DMS153 treated with DMSO at 0.1 percent for 48 hours (cell line): Measurements from ENCODE around the gene NCR3LG1.
A peak's percentile ranks its signal among the peaks of the same experiment; 100 is the strongest.

Experiments
- DNase-seq: peaks from one replicate; lab custom pipeline; 2025; ENCODE audit not compliant: unreplicated experiment; lab: John Stamatoyannopoulos, UW

Gene NCR3LG1

DNA sequence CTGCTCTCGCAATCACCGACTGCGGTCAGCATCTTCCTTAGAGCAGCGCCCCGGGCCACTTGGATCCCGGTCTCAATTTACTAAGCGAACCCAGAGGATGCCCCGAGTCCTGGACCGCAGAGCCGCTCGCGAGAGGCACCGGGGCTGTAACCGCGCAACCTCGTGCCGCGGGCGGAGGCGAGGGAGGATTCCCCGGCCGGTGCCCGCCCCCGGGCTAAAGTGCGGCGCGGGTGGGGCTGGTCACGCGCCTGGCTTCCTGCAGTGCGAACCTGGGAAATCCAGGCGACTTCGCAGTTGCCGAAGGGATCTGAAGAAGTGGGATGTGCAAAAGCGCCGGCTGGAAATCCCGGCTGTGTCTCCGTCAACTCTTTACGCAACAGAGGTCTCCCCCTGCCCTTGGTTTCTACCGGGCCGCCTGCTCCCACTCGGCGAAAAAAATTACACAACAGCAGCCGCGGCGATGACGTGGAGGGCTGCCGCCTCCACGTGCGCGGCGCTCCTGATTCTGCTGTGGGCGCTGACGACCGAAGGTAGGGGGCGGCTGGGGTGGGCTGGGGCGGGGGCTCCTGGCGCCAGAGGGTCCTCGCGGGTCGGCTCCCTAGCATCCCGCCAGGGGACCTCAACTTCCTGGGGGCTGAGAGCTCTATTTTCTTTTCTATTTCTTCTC, at the start of gene NCR3LG1:
Gene NCR3LG1 (plus strand): TSS at position 291 of the 667 bp plus-strand sequence. CDS start 170 bp downstream, at position 461.
- no peak for DNase-seq

GRCh38 chr11:17313349-17314231, 38.0 kb upstream of the NCR3LG1 start:
- no peak for DNase-seq

DNA sequence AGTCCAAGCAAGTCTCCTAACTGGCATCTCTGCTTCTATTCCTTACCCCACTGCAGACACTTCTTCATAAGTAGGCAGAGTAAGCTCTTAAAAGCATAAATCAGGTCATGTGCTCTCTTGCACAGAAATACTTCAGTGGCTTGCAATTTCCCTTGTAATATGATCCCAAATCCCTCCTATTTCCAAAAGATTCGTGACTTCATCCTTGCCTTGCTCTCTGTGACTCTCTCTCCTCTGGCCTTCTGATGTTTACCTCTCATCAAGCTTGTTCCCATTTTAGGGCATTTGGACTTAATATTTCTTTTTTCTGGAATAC, 37.4 kb upstream of the NCR3LG1 start:
- DNase-seq: no peak

DNA sequence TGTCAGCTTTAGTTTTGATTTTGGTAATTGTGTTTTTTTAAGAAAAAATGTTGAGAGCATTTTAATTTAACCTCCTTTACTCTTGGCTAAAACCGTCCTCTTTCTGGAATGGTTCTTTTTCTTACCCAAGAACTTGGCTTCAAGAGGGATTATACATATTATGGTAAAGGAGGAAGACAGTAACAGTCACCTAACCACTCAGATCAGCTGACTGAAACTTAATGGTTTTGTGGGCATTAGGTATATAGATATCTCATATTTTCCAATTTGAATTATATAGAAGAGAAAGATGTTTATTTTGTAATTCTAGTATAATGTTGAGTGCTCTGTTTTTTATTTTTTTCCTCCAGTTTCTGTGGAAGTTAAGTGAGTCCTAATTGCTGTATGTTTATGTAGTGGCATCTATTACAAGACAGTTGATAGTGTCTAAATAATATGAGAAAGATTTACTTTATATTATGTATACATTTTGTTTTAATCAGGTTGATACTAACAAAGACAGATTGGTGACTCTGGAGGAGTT, 36.6 kb upstream of the NCR3LG1 start:
- DNase-seq: no peak

GRCh38 chr11:17328871-17329494, 22.6 kb upstream of the NCR3LG1 start:
- no peak for DNase-seq

DNA sequence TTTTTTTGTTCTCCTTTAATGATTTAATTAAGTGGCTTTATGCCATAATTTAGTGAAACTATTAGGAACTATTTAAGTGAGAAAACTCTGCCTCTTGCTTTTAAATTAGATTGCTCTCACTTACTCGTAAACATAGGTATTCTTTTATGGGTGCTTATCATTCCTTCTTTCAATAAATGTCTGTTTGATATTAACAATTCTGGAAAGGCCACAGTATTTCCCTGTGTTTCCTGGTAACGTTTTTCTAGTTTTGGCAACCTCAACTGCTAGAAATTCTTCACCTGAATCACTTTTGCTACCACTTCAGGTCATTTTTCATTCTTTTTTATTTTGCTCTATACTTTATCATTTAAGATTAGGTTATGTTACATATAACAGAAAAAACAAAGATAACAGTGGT, 19.9 kb upstream of the NCR3LG1 start:
- no peak for DNase-seq

- DNase-seq: no peak
Observed at GRCh38 chr11:17333799-17334586, 17.6 kb upstream of the NCR3LG1 start.

- no peak for DNase-seq
Observed at GRCh38 chr11:17343257-17343656, 8.3 kb upstream of the NCR3LG1 start.

DNA sequence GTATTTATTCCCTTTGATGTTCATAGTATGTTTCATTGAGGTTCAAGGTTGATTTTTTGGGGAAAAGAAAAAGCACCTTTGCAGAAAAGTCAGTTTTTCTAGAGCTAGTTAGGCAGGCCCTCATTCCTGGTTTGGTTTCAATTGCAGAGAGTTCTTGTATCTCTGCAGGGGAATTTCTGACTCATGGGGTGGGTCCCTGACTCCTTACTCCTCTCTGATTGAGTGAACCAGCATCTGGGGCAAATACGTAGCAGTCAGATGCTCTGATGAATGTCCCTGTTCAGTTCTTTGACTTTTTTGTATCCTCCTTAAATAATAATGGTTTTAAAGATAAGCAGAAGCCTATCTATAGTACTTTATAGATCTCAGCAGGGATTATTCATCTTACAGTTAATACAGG, 7.7 kb upstream of the NCR3LG1 start:
- no peak for DNase-seq

GRCh38 chr11:17347676-17348075, 3.9 kb upstream of the NCR3LG1 start:
- no peak for DNase-seq

- no peak for DNase-seq
Observed at GRCh38 chr11:17350455-17351171, 987 bp upstream of the NCR3LG1 start.

- DNase-seq: no peak
Observed at GRCh38 chr11:17351172-17351509, 459 bp upstream of the NCR3LG1 start.

DNA sequence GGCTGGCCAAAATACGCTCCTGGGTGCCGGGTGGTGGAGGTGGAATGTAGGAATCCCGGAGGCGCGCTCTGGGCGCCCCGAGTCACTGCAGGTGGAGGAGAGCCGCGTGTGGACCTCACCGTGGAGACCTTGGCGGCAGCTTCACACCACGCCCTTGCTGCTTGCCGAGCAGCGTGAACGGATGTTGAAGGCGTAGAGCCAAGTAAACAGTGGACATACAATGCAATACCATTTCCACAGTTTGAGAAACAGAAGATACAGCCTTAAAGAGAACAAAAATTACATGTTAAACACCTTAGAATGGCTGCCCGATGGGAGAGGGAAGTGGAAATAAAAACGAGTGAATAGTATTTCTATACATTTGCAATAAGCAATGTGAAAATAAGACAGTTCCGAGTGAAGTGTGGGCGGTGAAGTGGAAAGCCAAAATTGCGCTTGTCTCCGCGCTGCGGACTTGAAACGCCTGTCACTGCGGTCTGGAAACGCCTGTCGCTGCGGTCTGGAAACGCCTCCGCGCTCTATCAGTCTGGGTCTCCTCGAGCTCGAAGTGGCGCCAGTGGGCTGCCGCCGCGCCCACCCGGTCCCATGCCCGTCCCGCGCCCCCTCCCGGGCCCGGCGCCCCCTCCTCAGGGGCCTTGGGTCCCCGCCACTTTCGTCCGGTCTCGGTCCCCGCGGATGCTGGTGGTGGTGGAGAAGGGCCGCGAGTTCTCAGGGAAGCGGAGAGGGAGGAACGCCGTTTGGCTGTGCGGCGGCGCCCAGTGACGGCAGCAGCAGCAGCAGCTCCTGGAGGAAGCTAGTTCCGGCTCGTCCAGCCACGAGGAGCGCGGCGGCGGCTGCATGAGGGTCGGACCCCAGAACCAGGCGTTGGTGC, 1.6 kb downstream of the NCR3LG1 start:
- peak; percentile 80 for DNase-seq

GRCh38 chr11:17353821-17354600, 2.4 kb downstream of the NCR3LG1 start:
- DNase-seq: no peak

DNA sequence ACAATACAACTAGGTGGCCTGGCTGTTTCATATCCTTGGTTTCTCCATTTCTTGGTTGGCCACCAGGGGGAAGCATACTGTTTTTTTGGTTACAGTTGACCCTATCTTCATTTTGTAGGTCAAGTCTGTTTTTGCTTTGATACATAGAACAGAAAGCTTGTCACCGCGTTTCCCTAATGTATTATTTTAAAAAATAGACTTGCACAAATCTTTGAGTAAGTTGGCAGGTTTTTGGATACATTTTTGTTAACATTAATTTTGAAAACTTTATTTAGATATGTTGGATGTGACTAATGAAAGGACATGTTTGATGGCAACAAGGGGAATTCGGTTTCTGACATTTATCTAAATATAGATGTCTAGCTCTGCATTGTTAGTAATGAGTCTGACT, 3.0 kb downstream of the NCR3LG1 start:
- peak; percentile 69 for DNase-seq

- DNase-seq: no peak
Observed at GRCh38 chr11:17366495-17366894, 14.9 kb downstream of the NCR3LG1 start.

DNA sequence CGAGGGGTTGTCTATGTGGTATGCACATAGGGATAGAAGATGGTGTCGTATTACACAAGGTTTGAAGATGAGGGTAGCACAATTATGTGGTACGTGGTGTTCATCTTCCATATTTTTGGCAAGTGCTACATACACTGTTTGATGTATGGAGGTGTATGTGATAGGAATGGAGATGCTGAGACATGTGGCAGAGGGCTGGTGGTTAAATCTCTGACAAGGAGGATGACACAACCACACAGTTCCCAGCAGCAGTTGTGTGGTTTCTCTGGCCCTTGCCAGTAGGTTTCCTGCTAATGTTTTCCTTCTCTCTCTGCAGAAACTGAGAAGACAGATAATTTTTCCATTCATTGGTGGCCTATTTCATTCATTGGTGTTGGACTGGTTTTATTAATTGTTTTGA, 17.0 kb downstream of the NCR3LG1 start:
- no peak for DNase-seq

DNA sequence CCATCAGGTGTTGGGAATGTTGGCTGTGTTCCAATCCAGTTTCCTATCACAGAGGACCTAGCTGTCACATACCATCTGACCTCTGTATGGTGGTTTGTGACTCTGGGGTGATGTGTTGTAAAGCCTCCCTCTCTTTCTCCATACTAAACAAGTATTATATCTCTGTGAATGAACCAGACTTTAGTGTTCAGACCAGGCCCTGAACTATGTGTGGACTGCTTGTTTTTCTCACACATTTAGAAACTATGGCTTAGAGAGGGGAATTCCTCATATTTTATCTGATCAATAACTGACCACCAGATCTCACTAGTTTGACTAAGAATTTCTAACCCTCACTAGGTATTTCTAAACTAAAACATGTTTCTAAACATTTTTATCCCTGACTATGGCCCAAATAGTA, 17.5 kb downstream of the NCR3LG1 start:
- DNase-seq: no peak
